Neural cell (in vitro differentiated cells): ENCODE results near the gene SSBP3. TPM values are rescaled to one million over a fixed set of nuclear protein-coding genes. Genes with fewer than 3 reads are reported as not detected.

Experiments
- H2AFZ ChIP-seq: fragments of 200-600, 300-800 bp; sonication (generic), shearing (Covaris generic); 2 replicates; pipeline ENCODE4 v1.6.0; 2014; ENCODE audit warnings: low read depth, mild to moderate bottlenecking, antibody characterized with exemption, low read length, moderate library complexity
- H3F3A ChIP-seq: fragments of 200-600 bp; shearing (Covaris generic); 2 replicates; pipeline ENCODE4 v1.6.1; 2016; ENCODE audit warnings: mild to moderate bottlenecking, moderate library complexity, mixed read lengths, antibody characterized with exemption, low read length; ENCODE audit not compliant: insufficient read depth, poor library complexity, severe bottlenecking
- H3K27ac ChIP-seq: fragments of 200-600, 300-800 bp; sonication (generic), shearing (Covaris generic); 2 replicates; pipeline ENCODE4 v1.5.1; 2014; ENCODE audit warnings: mild to moderate bottlenecking, low read length, moderate library complexity
- H3K27me3 ChIP-seq: fragments of 300-800, 200-600 bp; sonication (generic), shearing (Covaris generic); 2 replicates; pipeline ENCODE4 v1.6.0; 2014; ENCODE audit warnings: mild to moderate bottlenecking, low read depth, low read length, moderate library complexity; ENCODE audit not compliant: insufficient read depth
- H3K36me3 ChIP-seq: fragments of 300-800, 200-600 bp; sonication (generic), shearing (Covaris generic); 2 replicates; pipeline ENCODE4 v1.5.1; 2014; ENCODE audit warnings: mild to moderate bottlenecking, antibody characterized with exemption, low read length, moderate library complexity; ENCODE audit not compliant: insufficient read depth
- H3K4me2 ChIP-seq: fragments of 300-800, 200-600 bp; sonication (generic), shearing (Covaris generic); 2 replicates; pipeline ENCODE4 v1.6.0; 2014; ENCODE audit warnings: mild to moderate bottlenecking, low read length
- H3K4me3 ChIP-seq: fragments of 300-800, 200-600 bp; sonication (generic), shearing (Covaris generic); 2 replicates; pipeline ENCODE4 v1.5.1; 2014; ENCODE audit warnings: mild to moderate bottlenecking, low read length, moderate library complexity
- H3K79me2 ChIP-seq: fragments of 200-600 bp; shearing (Covaris generic); replicated peaks from 2 replicates; pipeline ENCODE4 v1.6.0; 2014; ENCODE audit warnings: mild to moderate bottlenecking, low read length, moderate library complexity; ENCODE audit not compliant: insufficient read depth
- H3K9ac ChIP-seq: fragments of 300-800, 200-600 bp; sonication (generic), shearing (Covaris generic); 2 replicates; pipeline ENCODE4 v1.6.1; 2016; ENCODE audit warnings: mild to moderate bottlenecking, low read length, mixed read lengths
- H3K9me2 ChIP-seq: fragments of 200-600 bp; shearing (Covaris generic); 2 replicates; pipeline ENCODE4 v1.6.1; 2016; ENCODE audit warnings: mild to moderate bottlenecking, low read length, mixed read lengths; ENCODE audit not compliant: insufficient read depth
- H3K9me3 ChIP-seq: fragments of 200-600, 300-800 bp; sonication (generic), shearing (Covaris generic); 2 replicates; pipeline ENCODE4 v1.6.1; 2016; ENCODE audit warnings: mild to moderate bottlenecking, mixed run types, low read length, moderate library complexity, mixed read lengths
- H4K20me1 ChIP-seq: fragments of 200-600 bp; shearing (Covaris generic); 2 replicates; pipeline ENCODE4 v1.6.1; 2016; ENCODE audit warnings: mild to moderate bottlenecking, mixed run types; ENCODE audit not compliant: insufficient read depth
- CTCF ChIP-seq: fragments of 450-650 bp; IDR thresholded peaks from 2 replicates; pipeline ENCODE4 v1.5.1; 2014; ENCODE audit warnings: antibody characterized with exemption, mild to moderate bottlenecking, moderate library complexity; ENCODE audit not compliant: poor library complexity, severe bottlenecking
- EP300 ChIP-seq: fragments of 450-650 bp; conservative IDR thresholded peaks from 2 replicates; pipeline ENCODE4 v1.6.1; 2014; ENCODE audit warnings: antibody characterized with exemption, mild to moderate bottlenecking, moderate library complexity; ENCODE audit not compliant: poor library complexity, severe bottlenecking
- EZH2 ChIP-seq: fragments of 200-600, 300-800 bp; shearing (Covaris generic), sonication (generic); IDR thresholded peaks from 2 replicates; pipeline ENCODE4 v1.6.1; 2014; ENCODE audit warnings: antibody characterized with exemption, low read length, borderline replicate concordance, mild to moderate bottlenecking; ENCODE audit not compliant: insufficient read depth, poor library complexity, severe bottlenecking
- MXI1 ChIP-seq: fragments of 450-650 bp; conservative IDR thresholded peaks from 2 replicates; pipeline ENCODE4 v1.6.1; 2014; ENCODE audit warnings: antibody characterized with exemption, mild to moderate bottlenecking; ENCODE audit not compliant: poor library complexity, severe bottlenecking
- POLR2AphosphoS5 ChIP-seq: IDR thresholded peaks from 2 replicates; pipeline ENCODE4 v1.6.1; 2012
- RAD21 ChIP-seq: fragments of 450-650 bp; conservative IDR thresholded peaks from 2 replicates; pipeline ENCODE4 v1.6.1; 2014; ENCODE audit warnings: antibody characterized with exemption, mild to moderate bottlenecking, moderate library complexity
- REST ChIP-seq: IDR thresholded peaks from 2 replicates; pipeline ENCODE4 v1.6.1; 2012; ENCODE audit warnings: borderline replicate concordance
- SMC3 ChIP-seq: fragments of 450-650 bp; conservative IDR thresholded peaks from 2 replicates; pipeline ENCODE4 v1.6.1; 2014; ENCODE audit warnings: antibody characterized with exemption, mild to moderate bottlenecking, moderate library complexity; ENCODE audit not compliant: poor library complexity
- TAF1 ChIP-seq: IDR thresholded peaks from 2 replicates; pipeline ENCODE4 v1.6.1; 2012; ENCODE audit warnings: low read depth
- polyA plus RNA-seq: library from polyadenylated mRNA; depleted of rRNA; stranded (reverse); fragments of >200 nt; gene quantifications from 2 replicates; pipeline ENCODE4 v1.2.3, GENCODE V29; 2014

SSBP3 gene
- polyA plus RNA-seq, 1 donor from 2014 or later, result 77.4 TPM

- Histone ChIP-seq H3K36me3 (peaks cover 9% of the 10 kb centered on the region), H3K79me2 (no peaks in the 10 kb centered on the region), H3K9me3 (no peaks in the 10 kb centered on the region), H3K4me2 (no peak overlapping the region), H2AFZ (no peak overlapping the region), H3K27me3 (no peaks in the 10 kb centered on the region), H3K9ac (no peak overlapping the region), H3K4me3 (no peak overlapping the region), H3K9me2 (no peaks in the 10 kb centered on the region), H4K20me1 (no peaks in the 10 kb centered on the region), H3F3A (no peaks in the 10 kb centered on the region), H3K27ac (no peak overlapping the region)
- TF ChIP-seq POLR2AphosphoS5 (peak; percentile 27), EZH2 (no peak)
Measured at GRCh38 chr1:54220004-54220811, 186.0 kb downstream of the SSBP3 start.

- no peak overlapping the region for H3K27ac ChIP-seq
Measured at GRCh38 chr1:54219688-54220003, 186.5 kb downstream of the SSBP3 start.

More at GRCh38 chr1:54219688-54220003, 186.5 kb downstream of the SSBP3 start:
- no peaks in the 10 kb centered on the region for H3K9me2 ChIP-seq
- TF ChIP-seq REST (no peak), SMC3 (no peak), TAF1 (no peak), RAD21 (no peak), CTCF (no peak), MXI1 (no peak), POLR2AphosphoS5 (no peak), EP300 (no peak), EZH2 (no peak)
- no peaks in the 10 kb centered on the region for H3K79me2 ChIP-seq
- H3K4me2 ChIP-seq, result no peak overlapping the region
- no peaks in the 10 kb centered on the region for H4K20me1 ChIP-seq
- no peak overlapping the region for H3K9ac ChIP-seq
- H3K9me3 ChIP-seq, result no peaks in the 10 kb centered on the region
- H3F3A ChIP-seq, result no peaks in the 10 kb centered on the region
- H2AFZ ChIP-seq, result no peak overlapping the region
- H3K27me3 ChIP-seq, result no peaks in the 10 kb centered on the region
- peaks cover 9% of the 10 kb centered on the region for H3K36me3 ChIP-seq
- no peak overlapping the region for H3K4me3 ChIP-seq
